ENCODE measurements around the gene ATOSA. TPM values are rescaled to one million over a fixed set of nuclear protein-coding genes. Genes with fewer than 3 reads are reported as not detected.

ATOSA gene
- total and polyA plus RNA-seq, 2 experiments from 2014 or later = 10.8 to 23.6 TPM

DNA sequence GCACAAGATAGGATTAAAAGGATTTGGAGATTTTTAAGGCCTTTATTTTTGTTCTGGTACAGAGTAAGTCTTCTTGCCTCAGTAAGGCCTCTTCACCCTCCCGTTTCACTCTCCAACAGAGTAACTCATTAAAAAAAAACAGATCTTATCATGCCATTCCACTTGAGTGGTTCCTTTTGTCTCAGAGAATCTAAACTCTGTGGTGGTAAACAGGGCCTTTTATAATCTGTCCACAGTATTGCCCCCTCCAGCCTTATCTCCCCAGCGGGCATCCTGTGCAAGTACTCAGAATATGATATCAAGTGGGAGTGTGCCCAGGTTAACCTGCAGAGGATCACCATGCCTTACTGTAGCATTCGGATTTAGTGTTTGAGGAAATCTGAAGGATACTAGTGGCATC is 20.3 kb upstream of the ATOSA start:
- Histone ChIP-seq H3K4me1 (ENCODE audit: low read depth) (peaks cover 10% of the 10 kb centered on the region), H3K9me3 (ENCODE audit: low read depth) (no peaks in the 10 kb centered on the region), H3K27ac (no peak overlapping the region), H3K36me3 (no peaks in the 10 kb centered on the region), H3K4me3 (no peak overlapping the region), H3K27me3 (no peaks in the 10 kb centered on the region)
- no peak for DNase-seq (ENCODE audit: low read depth in 1 of 2, low spot score in 1 of 2)
- TF ChIP-seq, protein P1, sequence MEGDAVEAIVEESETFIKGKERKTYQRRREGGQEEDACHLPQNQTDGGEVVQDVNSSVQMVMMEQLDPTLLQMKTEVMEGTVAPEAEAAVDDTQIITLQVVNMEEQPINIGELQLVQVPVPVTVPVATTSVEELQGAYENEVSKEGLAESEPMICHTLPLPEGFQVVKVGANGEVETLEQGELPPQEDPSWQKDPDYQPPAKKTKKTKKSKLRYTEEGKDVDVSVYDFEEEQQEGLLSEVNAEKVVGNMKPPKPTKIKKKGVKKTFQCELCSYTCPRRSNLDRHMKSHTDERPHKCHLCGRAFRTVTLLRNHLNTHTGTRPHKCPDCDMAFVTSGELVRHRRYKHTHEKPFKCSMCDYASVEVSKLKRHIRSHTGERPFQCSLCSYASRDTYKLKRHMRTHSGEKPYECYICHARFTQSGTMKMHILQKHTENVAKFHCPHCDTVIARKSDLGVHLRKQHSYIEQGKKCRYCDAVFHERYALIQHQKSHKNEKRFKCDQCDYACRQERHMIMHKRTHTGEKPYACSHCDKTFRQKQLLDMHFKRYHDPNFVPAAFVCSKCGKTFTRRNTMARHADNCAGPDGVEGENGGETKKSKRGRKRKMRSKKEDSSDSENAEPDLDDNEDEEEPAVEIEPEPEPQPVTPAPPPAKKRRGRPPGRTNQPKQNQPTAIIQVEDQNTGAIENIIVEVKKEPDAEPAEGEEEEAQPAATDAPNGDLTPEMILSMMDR (IDR thresholded peaks at IDR 0.05; ENCODE audit: low read depth, low read length) = no peak

DNA sequence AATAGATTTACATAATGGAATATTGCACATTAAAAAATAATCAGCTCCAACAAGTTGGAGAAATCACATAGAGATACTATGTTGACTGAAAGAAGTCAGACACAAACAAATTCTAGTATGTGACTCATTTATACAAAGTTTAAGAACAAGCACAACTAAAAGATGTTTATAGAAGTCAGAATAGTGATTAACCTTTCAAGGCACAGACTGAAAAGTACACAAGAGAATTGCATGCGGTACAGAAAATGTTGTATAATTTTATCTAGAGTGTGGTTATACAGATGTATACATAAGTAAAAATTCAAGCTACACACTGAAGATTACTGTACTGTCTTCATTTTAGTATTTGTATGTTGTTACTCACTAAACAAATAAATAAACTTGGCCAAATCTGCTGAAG is 19.3 kb upstream of the ATOSA start:
- Histone ChIP-seq H3K27me3 (no peaks in the 10 kb centered on the region), H3K4me3 (no peak overlapping the region), H3K36me3 (no peaks in the 10 kb centered on the region), H3K4me1 (ENCODE audit: low read depth) (peaks cover 10% of the 10 kb centered on the region), H3K27ac (no peak overlapping the region), H3K9me3 (ENCODE audit: low read depth) (no peaks in the 10 kb centered on the region)
- no peak for DNase-seq (ENCODE audit: low read depth in 1 of 2, low spot score in 1 of 2)
- TF ChIP-seq, protein P1 (IDR thresholded peaks at IDR 0.05; ENCODE audit: low read depth, low read length) = no peak

DNA sequence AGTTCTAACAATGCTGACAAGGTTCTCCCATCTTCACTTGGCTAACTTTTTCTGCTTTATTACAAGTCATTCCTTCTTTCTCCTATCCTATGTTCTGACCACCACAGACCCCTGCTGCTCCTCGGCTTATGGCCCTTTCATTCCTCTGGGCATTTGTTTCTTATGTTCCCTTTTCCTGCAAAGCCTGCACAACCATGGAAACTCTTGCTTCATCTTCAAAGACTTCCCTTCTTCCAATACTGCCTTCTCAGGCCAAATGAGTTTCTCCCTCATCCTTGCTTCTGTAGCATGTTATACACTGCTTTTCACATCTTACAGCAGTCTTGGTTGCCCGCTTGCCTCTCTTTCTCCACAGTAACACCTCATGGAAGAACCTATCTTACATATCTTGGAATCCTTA is 17.9 kb upstream of the ATOSA start:
- H3K4me3 ChIP-seq = no peak overlapping the region
- H3K4me1 ChIP-seq (ENCODE audit: low read depth) = peaks cover 10% of the 10 kb centered on the region
- H3K36me3 ChIP-seq = no peaks in the 10 kb centered on the region
- DNase-seq (ENCODE audit: low read depth in 1 of 2, low spot score in 1 of 2) = no peak
- H3K27me3 ChIP-seq = no peaks in the 10 kb centered on the region
- H3K9me3 ChIP-seq (ENCODE audit: low read depth) = no peaks in the 10 kb centered on the region
- no peak overlapping the region for H3K27ac ChIP-seq
- TF ChIP-seq, protein P1 (IDR thresholded peaks at IDR 0.05; ENCODE audit: low read depth, low read length) = no peak

DNA sequence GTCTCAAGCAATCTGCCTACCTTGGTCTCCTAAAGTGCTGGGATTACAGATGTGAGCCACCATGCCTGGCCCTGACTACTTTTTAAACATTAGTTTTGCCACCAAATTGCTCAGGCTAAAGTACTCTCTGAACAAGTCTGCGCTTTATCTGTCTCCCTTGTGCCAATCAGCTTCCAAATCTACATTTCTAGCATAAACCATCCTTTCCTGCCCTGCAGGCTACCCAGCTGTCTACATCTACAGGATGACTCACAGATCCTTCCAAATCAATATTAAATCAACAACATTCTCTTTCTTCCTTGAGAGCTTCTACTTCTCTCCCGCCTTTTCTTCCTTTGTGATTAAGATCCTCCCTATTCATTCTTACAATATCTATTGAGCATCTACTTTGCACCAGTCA is 16.0 kb upstream of the ATOSA start:
- H3K4me1 ChIP-seq (ENCODE audit: low read depth) = peaks cover 10% of the 10 kb centered on the region
- TF ChIP-seq, protein P1 (IDR thresholded peaks at IDR 0.05; ENCODE audit: low read depth, low read length) = no peak
- H3K27me3 ChIP-seq = no peaks in the 10 kb centered on the region
- DNase-seq (ENCODE audit: low read depth in 1 of 2, low spot score in 1 of 2) = no peak
- no peak overlapping the region for H3K27ac ChIP-seq
- no peak overlapping the region for H3K4me3 ChIP-seq
- no peaks in the 10 kb centered on the region for H3K36me3 ChIP-seq
- H3K9me3 ChIP-seq (ENCODE audit: low read depth) = no peaks in the 10 kb centered on the region

DNA sequence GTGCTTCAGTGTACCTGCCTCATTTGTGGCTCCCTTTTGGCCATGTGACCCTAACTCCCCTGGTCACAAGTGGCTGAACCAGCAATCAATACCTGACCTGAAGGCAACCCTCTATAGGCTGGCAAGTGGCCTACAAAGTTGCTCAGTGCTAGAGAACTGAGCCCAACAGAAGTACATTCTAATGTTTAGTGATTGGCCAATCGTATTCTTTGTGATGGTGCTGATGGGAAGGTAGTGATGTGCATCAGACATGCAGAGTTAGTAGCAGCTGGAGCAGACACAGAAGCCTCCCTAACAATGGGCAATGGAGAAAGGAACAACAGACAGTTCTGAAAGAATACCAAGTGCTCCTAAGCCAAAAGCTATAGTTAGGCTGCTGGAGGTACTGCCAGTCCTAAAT is 10.4 kb upstream of the ATOSA start:
- H3K9me3 ChIP-seq (ENCODE audit: low read depth) = no peaks in the 10 kb centered on the region
- TF ChIP-seq, protein P1 (IDR thresholded peaks at IDR 0.05; ENCODE audit: low read depth, low read length) = no peak
- no peak overlapping the region for H3K27ac ChIP-seq
- H3K36me3 ChIP-seq = no peaks in the 10 kb centered on the region
- no peak for DNase-seq (ENCODE audit: low read depth in 1 of 2, low spot score in 1 of 2)
- no peaks in the 10 kb centered on the region for H3K4me1 ChIP-seq (ENCODE audit: low read depth)
- H3K27me3 ChIP-seq = no peaks in the 10 kb centered on the region
- H3K4me3 ChIP-seq = no peak overlapping the region

DNA sequence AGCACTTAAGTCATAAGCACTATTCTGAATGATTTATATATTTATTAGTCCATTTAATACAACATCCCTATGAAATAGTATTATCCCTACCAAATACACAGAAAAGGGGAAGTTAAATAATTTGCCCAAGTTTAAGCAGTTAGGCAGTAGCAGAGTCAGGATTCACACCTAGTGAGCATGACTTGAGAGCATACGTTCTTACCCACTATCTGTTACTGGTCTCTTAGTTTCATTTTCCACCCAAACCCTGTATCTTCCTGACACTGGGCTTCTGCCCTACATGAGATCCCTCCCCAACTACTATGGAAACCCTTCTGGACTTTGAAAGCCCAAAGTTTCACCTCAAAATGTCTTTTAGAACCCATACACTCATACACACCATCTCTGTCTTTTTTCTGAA is 4.4 kb upstream of the ATOSA start:
- DNase-seq (ENCODE audit: low read depth in 1 of 2, low spot score in 1 of 2) = no peak
- no peaks in the 10 kb centered on the region for H3K36me3 ChIP-seq
- no peak overlapping the region for H3K27ac ChIP-seq
- H3K9me3 ChIP-seq (ENCODE audit: low read depth) = no peaks in the 10 kb centered on the region
- H3K4me1 ChIP-seq (ENCODE audit: low read depth) = peaks cover 12% of the 10 kb centered on the region
- H3K27me3 ChIP-seq = no peaks in the 10 kb centered on the region
- H3K4me3 ChIP-seq = no peak overlapping the region
- TF ChIP-seq, protein P1 (IDR thresholded peaks at IDR 0.05; ENCODE audit: low read depth, low read length) = no peak
